Heart right ventricle (tissue), 16 donors: ENCODE measurements around the gene COMT. TPM values are rescaled to one million over a fixed set of nuclear protein-coding genes. Genes with fewer than 3 reads are reported as not detected.
A peak's percentile ranks its signal among the peaks of the same experiment; 100 is the strongest.
"Not testable (repeated sequence)": the region's sequence is repeated elsewhere in the genome, so short reads cannot be mapped to it uniquely, and the experiment has no call there.

Source experiments
- ATAC-seq, 8 donors: fragments of 200-7000 bp; cut with Tn5 transposase; one replicate each; pipeline ENCODE4 v1.9.1; 2020; ENCODE audit warnings: mild to moderate bottlenecking in 8 of 8, moderate library complexity in 8 of 8, moderate number of reproducible peaks in 1 of 8
- DNase-seq, 2 donors: peaks; one replicate each; pipeline ENCODE4 v3.0.0-alpha.2; 2020
- H3K27ac ChIP-seq, 10 donors: fragments of 200-600 bp; sonication (generic) in 2 of 10; one replicate each; pipeline versions ENCODE4 v1.5.0 to v1.8.0; 2020 to 2022; ENCODE audit warnings: mild to moderate bottlenecking in 3 of 10
- H3K27me3 ChIP-seq, 7 donors: fragments of 200-600 bp; one replicate each; pipeline ENCODE4 v1.8.0; 2021 to 2022; ENCODE audit warnings: mild to moderate bottlenecking in 2 of 7
- H3K36me3 ChIP-seq, 9 donors: fragments of 200-600 bp; sonication (generic) in 1 of 9; one replicate each; pipeline versions ENCODE4 v1.5.0 to v1.8.0; 2020 to 2022; ENCODE audit warnings: mild to moderate bottlenecking in 2 of 9
- H3K4me1 ChIP-seq, 9 donors: fragments of 200-600 bp; sonication (generic) in 1 of 9; one replicate each; pipeline versions ENCODE4 v1.5.0 to v1.8.0; 2020 to 2022; ENCODE audit warnings: mild to moderate bottlenecking in 4 of 9
- H3K4me3 ChIP-seq, 10 donors: fragments of 200-600 bp; sonication (generic) in 2 of 10; one replicate each; pipeline versions ENCODE4 v1.5.0 to v1.8.0; 2020 to 2022; ENCODE audit warnings: mild to moderate bottlenecking in 7 of 10, moderate library complexity in 2 of 10
- H3K9me3 ChIP-seq, 11 donors: fragments of 200-600 bp in 10 of 11; sonication (generic) in 2 of 11; one replicate each; pipeline versions ENCODE4 v1.5.0 to v1.8.0; 2013 to 2022; ENCODE audit warnings: mild to moderate bottlenecking in 2 of 11, control low read depth in 1 of 11, moderate library complexity in 1 of 11
- CTCF ChIP-seq, 9 donors: fragments of 200-600 bp; sonication (generic) in 2 of 9; IDR thresholded peaks; one replicate each; pipeline versions ENCODE4 v1.5.0 to v1.8.0; 2021 to 2022; ENCODE audit warnings: antibody characterized with exemption in 9 of 9, mild to moderate bottlenecking in 5 of 9, moderate library complexity in 1 of 9
- WGBS, 2 donors: extraction: QIAGEN DNeasy Blood & Tissue Kit; methylation state at CpG; one replicate each; pipeline ENCODE4 v1.1.7; 2013; ENCODE audit warnings: inconsistent platforms in 1 of 2; 5-methylcytosine and 5-hydroxymethylcytosine counted together
- intact Hi-C, 10 donors: fragments of 100-400 bp; cut with DNase I; formaldehyde crosslinking; loops; one replicate each; pipeline versions ENCODE4 v1.11.1 to v1.14.2; 2022
- polyA plus RNA-seq, 2 donors: library from polyadenylated mRNA; stranded (reverse); fragments of 200-250 nt; gene quantifications; one replicate each; pipeline ENCODE4 v1.2.3, GENCODE V29; 2013
- total RNA-seq, 10 donors: library from RNA; stranded (reverse); fragmentation: NEBNext Ultra II Directional in 3 of 10; extraction: Animal tissue kit (Norgen Biotek cat#: 25700) in 3 of 10; gene quantifications; one replicate each; pipeline versions ENCODE4 v1.2.1 to v1.2.4, GENCODE V29; 2021 to 2023
- donor health status: Arrhythmogenic right ventricular cardiomyopathy.
- donor health status: ischemic (EF 13 %, LVEDD 7.1; RV severe dilation, severe dysfunction).
- donor health status: healthy with polysubstance abuse.
- donor health status: DM: no; HTN: yes; CAD: no.
- donor health status: DM: no; HTN: no; CAD: no.
- donor health status: ischemic (EF 25% LVEDD 6.9; RV normal size, moderate dysfunction).
- donor health status: ischemic (EF 25% LVEDD 5.7; RV mildly dilated, moderate dysfunction).
- donor health status: healthy.
- donor health status: DM: yes; HTN: yes; CAD: no.
- donor health status: Ischemic cardiomyopathy.
- donor health status: ischemic (EF 35%, LVEDD 5.7; RV mildly dilated, moderate dysfunction).
- donor health status: nonischemic (EF 11% LVEDD 7.7; RV severe dilation, severe dysfunction).
- donor health status: DM: yes; HTN: yes; CAD: no.
- donor health status: PGD.
- donor health status: ischemic (EF 29% LVEDD 5.4; RV normal size, mild dysfunction).
- donor health status: nonischemic (EF 23%, LVEDD 6.1; RV moderate dilation, normal function).

The COMT gene
- total and polyA plus RNA-seq, 12 donors = 42.9 to 273 (median 101) TPM

GRCh38 chr22:19904935-19905334 is 36.6 kb upstream of the COMT start:
- ATAC-seq = no peak
- no peaks in the 10 kb centered on the region for H3K9me3 ChIP-seq
- no peak overlapping the region for H3K4me3 ChIP-seq
- no peaks in the 10 kb centered on the region for H3K4me1 ChIP-seq
- H3K27ac ChIP-seq = no peak overlapping the region
- no peak for TF ChIP-seq CTCF (IDR thresholded peaks at IDR 0.05)
- intact Hi-C loops = loop anchor here in 1 of 10 donors (5.0 kb wide), 1 partner anchor 38 kb away; no protein-coding TSS in a partner anchor
- no peak for DNase-seq
- WGBS, 2 donors = 92 to 95% methylated on average over 7 of the region's 7 CpGs
- H3K27me3 ChIP-seq = no peaks in the 10 kb centered on the region
- peaks cover 0 to 49% (median 4%) of the 10 kb centered on the region in 9 donors for H3K36me3 ChIP-seq

DNA sequence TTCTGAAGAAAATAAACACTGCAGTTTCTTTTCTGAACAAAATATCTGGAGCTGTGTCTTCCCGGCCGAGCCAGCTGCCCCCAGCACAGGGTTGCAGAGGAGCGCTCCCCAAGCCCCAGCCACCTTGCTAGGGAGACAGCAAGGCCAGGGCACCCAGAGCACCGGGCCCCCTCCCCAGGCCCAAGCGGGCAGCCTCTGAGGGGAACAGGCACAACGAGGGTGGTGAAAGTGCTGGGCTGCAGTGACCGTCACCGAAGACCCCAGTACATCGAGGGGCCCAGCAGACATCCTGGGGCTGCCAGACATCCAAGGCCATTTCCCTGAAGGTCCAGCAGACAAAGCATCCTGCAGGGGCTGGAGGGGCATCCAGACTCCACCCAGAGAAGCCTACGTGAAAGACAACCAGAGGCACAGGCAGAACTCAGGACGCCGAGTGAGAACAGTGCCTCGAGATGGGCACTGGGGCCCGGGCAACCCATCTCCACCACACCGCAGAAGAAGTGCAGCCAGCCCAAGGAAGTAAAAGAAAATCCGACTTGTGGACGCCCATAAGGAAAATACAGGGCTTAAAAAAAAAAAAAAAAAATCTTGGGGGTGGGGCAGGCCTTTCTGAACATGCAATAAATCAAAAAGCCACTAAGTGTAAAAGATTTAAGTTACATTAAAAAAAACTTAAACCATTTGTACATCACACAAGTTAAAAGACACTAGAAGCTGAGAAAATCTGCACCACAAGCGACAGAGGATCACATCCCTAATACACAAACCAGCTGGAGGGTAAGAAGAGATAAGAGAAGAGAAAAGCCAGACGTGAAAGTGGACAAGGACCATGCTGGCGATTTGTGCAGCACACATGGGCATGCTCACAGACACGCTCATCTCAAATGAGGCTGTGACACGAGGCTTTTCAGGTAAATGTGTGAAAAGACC is 36.0 kb upstream of the COMT start:
- no peak for TF ChIP-seq CTCF (IDR thresholded peaks at IDR 0.05)
- no peaks in the 10 kb centered on the region for H3K4me1 ChIP-seq
- no peak overlapping the region for H3K27ac ChIP-seq
- no peak for DNase-seq
- 85 to 87% methylated on average over 22 of the region's 22 CpGs for WGBS, 2 donors
- no peak overlapping the region for H3K4me3 ChIP-seq
- no peaks in the 10 kb centered on the region for H3K9me3 ChIP-seq
- H3K36me3 ChIP-seq = peaks cover 0 to 53% (median 4%) of the 10 kb centered on the region in 9 donors
- intact Hi-C loops = loop anchor here in 1 of 10 donors (5.0 kb wide), 1 partner anchor 38 kb away; no protein-coding TSS in a partner anchor
- no peaks in the 10 kb centered on the region for H3K27me3 ChIP-seq
- no peak for ATAC-seq

- intact Hi-C loops = loop anchor here in 1 of 10 donors (5.0 kb wide), 1 partner anchor 40 kb away; no protein-coding TSS in a partner anchor
- not testable (repeated sequence) for H3K27ac ChIP-seq, H3K4me1 ChIP-seq, H3K27me3 ChIP-seq, DNase-seq, ATAC-seq, H3K4me3 ChIP-seq, H3K9me3 ChIP-seq
- peaks cover 0 to 53% (median 4%) of the 10 kb centered on the region in 9 donors for H3K36me3 ChIP-seq
- 94 to 97% methylated on average over 25 of the region's 25 CpGs for WGBS, 2 donors
Observed at GRCh38 chr22:19906864-19907263, 34.7 kb upstream of the COMT start.

- intact Hi-C loops = loop anchor here in 2 of 10 donors (2.0 to 5.0 kb wide), 2 partner anchors 41 to 177 kb away; no protein-coding TSS in a partner anchor
- H3K36me3 ChIP-seq = peaks cover 0 to 55% (median 5%) of the 10 kb centered on the region in 9 donors
- not testable (repeated sequence) for H3K4me3 ChIP-seq, H3K27me3 ChIP-seq, H3K27ac ChIP-seq, H3K4me1 ChIP-seq, DNase-seq, H3K9me3 ChIP-seq, ATAC-seq
- 92% methylated on average over 15 to 16 of the region's 16 CpGs for WGBS, 2 donors
Observed at GRCh38 chr22:19907902-19908301, 33.7 kb upstream of the COMT start.

DNA sequence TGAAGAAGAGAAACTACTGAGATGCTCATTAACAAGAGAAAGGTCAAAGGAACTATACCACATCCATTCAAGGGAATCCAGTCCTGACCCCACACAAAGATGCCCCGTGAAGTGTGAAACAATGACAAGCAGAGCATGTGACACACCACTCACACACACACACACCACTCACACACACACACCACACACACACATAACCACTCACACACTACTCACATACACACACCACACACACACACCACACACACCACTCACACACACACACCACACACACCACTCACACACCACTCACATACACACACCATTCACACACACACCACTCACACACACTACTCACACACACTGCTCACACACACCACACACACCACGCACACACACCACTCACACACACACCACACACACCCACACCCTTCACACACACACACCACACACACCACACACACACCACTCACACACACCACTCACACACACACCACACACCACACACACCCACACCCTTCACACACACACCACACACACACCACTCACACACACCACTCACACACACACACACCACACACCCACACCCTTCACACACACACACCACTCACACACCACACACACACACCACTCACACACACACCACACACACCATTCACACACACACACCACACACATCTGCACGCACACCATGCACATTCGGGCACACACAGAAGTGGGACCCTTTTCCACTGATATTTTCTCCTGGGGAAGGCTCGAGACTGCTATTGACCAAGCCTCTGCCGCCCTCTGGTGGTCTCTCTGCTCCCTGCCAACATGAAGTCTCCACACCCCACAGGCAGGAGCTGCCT is 32.0 kb upstream of the COMT start:
- Histone ChIP-seq H3K27ac (no peak overlapping the region), H3K4me3 (no peak overlapping the region), H3K9me3 (peaks cover 0 to 6% (median 0%) of the 10 kb centered on the region in 11 donors), H3K36me3 (peaks cover 0 to 68% (median 22%) of the 10 kb centered on the region in 9 donors), H3K27me3 (no peaks in the 10 kb centered on the region), H3K4me1 (no peaks in the 10 kb centered on the region)
- intact Hi-C loops = loop anchor here (1.0 to 5.0 kb wide), 5 partner anchors 42 to 181 kb away; no protein-coding TSS in a partner anchor
- ATAC-seq (peak; percentile 82 to 95 (median 91)), DNase-seq (peak; percentile 83 to 84)
- TF ChIP-seq CTCF (IDR thresholded peaks at IDR 0.05) = peak; percentile 69 to 95 (median 84)
- WGBS, 2 donors = 34 to 36% methylated on average over 6 of the region's 6 CpGs
